GM19397 (cell line): ENCODE results near the gene OR52E4.

Experiments used
- ATAC-seq: cut with Tn5 transposase; IDR thresholded peaks from one replicate; pipeline ENCODE4 v1.9.1; 2021; ENCODE audit warnings: mild to moderate bottlenecking, moderate library complexity; ENCODE audit not compliant: unreplicated experiment

The OR52E4 gene

GRCh38 chr11:5928811-5929210 lies 48.4 kb downstream of the OR52E4 start:
- ATAC-seq, result no peak

GRCh38 chr11:5929571-5930368 lies 49.3 kb downstream of the OR52E4 start:
- no peak for ATAC-seq

GRCh38 chr11:5930614-5931013 lies 50.2 kb downstream of the OR52E4 start:
- ATAC-seq, result no peak

GRCh38 chr11:5931061-5931460 lies 50.6 kb downstream of the OR52E4 start:
- no peak for ATAC-seq

GRCh38 chr11:5932671-5933070 lies 52.2 kb downstream of the OR52E4 start:
- ATAC-seq, result no peak

- ATAC-seq, result no peak
Observed at GRCh38 chr11:5933116-5933515, 52.7 kb downstream of the OR52E4 start.
